Stimulated activated CD4-positive, alpha-beta T cell treated with anti-CD3 and anti-CD28 coated beads, Interleukin-15, amount 100 ng/mL, for 1 hour (primary cell): ENCODE results near the gene ARHGAP42.
"Not testable (repeated sequence)": the region's sequence is repeated elsewhere in the genome, so short reads cannot be mapped to it uniquely, and the experiment has no call there.

Experiments
- DNase-seq, 2 donors: peaks; one replicate each; pipeline ENCODE4 v3.0.0-alpha.2; 2020; ENCODE audit warnings: low read depth in 1 of 2, low spot score in 1 of 2

The ARHGAP42 gene

DNA sequence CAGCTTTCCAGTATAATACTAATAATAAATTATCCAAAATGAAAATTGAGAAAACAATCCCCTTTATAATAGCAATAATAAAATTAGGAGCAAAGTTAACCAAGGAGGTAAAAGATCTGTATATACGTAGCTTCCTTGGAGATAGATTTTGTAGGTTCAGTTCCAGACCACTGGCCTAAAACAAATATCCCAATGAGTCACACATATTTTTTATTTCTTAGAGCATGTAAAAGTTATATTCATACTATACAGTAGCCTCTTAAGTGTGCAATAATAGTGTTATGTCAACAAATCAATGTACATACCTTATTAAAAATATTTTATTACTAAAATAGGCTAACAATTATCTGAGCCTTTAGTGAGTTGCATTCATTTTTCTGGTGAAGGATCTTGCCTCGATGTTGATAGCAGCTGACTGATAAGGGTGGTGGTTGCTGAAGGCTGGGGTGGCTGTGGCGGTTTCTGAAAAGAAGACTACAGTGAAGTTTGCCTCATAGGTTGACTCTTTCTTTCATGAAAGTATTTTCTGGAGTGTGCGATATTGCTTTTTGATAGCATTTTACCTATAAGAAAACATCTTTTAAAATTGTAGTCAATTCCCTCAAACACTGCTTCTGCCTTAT, 178.5 kb downstream of the ARHGAP42 start:
- DNase-seq = no peak

DNA sequence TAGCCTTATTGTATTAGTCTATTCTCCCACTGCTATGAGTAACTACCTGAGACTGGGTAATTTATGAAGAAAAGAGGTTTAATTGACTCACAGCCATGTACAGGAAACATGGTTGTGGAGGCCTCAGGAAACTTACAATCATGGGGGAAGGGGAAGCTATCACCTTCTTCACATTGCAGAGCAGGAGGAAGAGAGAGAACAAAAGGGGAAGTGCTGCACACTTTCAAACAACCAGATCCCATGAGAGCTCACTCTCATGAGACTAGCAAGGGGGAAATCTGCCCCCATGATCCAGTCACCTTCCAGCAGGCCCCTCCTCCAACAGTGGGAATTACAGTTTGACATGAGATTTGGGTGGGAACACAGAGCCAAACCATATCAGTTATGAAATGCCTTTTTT, 179.4 kb downstream of the ARHGAP42 start:
- DNase-seq = no peak

DNA sequence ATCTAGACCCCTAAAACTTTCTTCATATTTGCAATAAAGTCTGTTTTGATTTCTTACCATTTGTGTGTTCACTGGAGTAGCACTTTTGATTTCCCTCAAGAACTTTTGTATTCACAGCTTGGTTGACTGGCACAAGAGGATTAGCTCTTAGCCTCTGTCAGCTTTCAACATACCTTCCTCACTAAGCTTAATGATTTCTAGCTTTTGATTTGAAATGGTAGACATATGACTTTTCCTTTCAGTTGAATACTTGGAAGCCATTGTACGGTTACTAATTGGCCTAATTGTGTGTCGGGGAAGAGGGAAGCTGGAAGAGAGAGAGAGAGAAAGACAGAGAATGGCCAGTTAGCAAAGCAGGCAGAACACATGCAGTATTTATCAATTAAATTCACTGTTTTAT, 180.5 kb downstream of the ARHGAP42 start:
- DNase-seq = no peak

DNA sequence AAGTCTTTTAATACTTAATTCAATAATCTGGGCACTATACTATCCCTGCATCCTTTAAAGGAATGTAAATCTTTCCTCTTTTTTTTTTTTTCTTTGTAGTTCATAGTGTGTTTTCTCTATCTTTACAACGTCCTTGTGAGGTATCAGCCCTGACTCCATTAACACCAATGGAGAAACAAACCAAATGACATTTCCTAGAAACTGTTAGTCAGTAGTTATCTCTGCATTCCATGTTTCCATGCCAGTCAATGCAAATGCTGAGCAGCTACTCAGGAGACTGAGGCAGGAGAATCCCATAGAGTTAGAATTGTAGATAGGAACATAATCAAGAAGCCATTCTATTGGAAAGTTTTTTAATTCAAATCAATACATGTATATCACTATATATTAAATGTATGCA, 182.2 kb downstream of the ARHGAP42 start:
- no peak for DNase-seq

DNA sequence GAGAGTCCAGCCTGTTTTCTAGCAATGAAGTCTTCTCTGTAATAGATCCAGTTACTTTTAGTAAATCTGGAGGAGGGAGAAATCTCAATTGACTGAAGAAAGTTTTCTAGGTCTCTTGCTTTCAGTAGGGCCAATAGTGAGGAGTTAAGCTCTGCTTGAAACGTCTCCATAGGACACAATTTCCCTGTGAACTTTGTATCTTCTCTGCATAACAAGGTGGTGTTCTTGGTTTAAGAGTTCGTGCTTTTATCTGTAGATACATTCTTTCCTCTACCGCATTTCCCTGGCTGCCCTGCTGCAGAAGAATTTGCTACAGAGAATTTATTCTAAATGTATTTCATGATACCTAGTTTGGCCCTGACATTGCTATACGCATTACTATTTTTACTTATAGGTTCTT, 183.1 kb downstream of the ARHGAP42 start:
- no peak for DNase-seq

DNA sequence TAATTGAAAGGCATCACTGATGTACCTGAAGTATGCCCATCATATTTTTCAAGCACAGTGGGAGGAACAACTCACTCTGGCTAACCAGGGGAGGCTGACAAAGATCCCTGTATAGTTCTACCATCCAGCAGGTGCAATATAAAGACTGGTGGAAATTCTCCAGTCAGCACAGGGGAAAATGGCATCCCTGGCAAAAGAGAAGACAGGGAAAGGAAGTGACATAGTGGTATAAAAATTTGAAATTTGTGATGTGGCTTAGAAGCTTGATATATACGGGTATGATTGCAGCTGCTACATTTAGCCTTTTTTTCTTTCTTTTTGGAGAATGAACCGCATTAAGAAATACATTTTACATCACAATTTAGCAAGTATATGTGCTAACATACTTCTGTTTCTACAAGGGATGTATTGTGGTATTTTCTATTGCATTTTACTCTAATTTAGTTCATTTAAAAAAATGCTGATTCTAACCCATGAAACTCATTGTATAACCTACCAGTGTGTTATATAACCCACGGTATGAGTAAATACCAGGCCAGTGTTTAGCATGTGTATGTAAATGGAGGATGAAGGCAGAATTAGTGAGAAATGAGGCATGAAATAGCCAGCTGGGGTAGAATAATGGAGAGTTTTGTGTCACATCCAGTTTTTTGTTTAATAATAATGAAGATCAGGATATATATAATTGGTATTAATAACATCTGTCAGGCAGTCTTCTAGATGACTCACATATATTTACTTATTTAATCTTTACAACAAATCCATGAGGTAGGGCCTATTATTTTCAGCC, 186.1 kb downstream of the ARHGAP42 start:
- no peak for DNase-seq

DNA sequence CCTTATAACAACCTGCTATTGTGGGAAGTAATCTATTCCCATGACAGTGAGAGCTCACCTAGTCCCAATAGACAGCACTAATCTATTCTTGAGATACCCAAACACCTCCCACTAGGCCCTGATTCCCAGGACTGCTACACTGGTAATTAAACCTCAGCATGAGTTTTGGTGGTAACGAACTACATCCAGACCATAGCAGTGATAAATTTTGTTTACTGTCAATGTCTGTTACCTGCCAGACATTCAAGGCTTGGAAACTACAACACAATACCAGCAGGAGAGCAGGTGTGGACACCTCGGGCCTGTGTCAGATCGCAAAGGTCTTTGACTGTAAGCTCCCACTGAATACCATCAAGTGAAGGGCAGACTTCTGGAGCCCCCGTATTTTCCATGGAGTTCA, 187.1 kb downstream of the ARHGAP42 start:
- DNase-seq = no peak

DNA sequence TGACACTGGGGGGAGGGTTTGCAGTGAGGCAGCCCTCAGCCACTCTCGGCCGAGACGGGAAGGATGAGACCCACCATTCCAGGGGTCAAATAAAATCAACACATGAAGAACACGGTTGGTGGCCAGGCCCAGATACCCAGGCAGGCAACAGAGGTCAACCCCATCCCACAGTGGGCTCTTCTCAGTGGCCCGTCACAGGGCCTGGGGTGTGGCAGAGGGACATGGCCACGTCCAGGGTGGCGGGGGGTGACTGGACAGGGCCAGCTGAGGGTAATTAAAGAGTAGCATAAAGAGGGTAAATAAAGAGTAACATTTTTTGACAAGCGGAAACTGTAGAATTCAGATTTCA, 188.4 kb downstream of the ARHGAP42 start:
- DNase-seq = no peak

DNA sequence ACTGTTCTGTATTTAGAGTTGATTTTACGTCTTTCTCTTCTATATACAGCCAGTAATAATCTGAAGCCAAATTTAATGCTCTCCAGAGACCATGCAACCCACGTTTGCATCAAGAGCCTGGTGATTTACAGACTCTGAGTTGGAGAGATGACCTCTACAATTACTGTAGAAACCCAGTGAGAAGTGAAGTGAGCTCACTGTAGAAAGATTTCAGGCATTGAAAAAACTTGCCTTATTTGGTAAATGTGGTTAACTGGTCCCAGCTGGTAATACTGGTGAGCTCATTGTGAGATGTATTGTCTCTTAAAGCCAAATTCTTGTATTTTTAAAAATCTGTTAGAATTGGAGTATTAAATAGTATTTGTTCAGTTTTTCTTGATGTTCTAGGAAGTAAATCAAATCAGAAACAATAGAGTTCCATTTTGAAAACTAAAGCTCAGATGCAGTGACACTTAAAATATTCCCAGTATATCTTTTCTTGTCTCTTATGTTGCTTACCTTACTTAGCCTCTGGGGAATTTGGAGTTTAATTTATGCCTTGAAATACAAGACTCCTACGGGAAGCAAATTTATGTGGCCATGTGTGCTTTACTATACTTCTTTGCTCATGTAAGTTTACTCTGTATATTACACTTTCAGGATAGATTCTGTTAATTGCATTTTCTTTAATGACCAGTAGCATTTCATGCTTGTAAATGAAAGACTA, 189.9 kb downstream of the ARHGAP42 start:
- no peak for DNase-seq

DNA sequence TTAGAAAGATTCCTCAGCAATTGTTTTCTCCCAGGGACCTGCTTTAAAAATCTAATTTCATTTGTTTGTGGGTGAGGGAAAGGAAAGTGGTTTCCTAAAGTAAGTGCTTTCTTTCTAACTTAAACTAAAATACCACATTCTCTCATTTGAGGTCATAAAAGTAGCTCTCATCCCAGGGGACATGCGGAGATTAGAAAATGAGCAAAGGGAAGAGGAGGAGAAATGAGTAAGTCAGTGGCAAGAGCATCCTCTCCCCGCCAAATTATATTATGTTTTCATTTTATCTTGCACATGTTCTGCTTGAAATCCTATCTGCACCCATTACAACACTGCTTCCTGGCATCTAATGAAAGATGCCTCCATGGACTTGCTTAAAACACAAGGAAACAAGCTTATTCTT, 191.4 kb downstream of the ARHGAP42 start:
- DNase-seq = no peak

DNA sequence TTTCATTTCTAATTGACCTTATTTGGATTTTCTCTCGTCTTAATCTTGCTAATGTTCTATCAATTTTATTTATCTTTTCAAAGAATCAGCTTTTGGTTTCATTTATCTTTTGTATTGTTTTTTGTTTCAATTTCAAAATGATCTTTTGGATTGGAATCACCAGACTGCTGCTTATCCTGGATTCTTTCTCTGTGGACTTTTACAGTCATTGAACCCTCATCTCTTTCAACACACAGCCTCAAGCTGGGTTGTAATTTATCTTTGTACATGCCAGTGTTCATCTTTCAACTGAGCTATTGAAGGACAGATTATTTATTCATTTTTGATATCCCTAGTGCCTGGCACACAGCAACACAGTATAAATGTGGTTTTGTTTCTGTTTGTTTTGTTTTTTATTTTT, 195.9 kb downstream of the ARHGAP42 start:
- no peak for DNase-seq

DNA sequence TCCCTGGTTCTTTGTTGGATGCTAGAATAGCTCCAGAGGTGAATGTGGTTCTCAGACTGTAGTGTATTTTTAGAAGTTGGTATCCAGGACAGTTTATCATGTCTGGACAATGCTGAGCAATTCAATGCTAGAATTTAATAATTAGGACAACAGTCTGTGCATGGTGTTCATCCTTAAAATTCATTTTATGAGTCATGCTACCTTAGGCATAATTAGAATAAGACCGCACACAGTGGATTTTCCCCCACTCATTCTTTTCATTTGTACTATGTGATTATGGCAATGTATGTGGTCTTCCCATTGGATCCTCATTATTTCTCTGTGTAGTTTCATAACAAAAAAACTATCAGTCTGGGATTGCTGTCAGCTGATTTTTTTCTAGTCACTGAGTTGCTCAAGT, 196.7 kb downstream of the ARHGAP42 start:
- DNase-seq = no peak

DNA sequence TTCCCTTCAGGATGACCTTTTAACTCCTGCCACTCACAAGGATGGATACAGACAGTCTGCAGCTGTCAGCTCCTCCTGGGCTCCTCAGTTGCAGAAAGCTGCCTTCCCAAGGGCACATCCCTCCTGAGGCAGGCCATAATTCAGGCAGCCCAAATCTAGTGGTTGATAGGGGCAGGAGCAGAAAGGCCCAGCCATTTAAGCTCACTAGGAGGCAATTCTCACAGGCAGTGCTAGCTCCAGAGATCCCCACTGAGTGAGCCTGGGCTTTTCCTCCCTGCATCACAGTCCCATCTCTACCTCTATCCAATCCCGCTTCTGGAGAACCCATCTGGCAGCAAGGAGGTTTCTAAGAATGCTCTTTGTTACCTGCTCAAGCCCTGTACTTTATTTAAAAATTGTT, 200.6 kb downstream of the ARHGAP42 start:
- DNase-seq = no peak

DNA sequence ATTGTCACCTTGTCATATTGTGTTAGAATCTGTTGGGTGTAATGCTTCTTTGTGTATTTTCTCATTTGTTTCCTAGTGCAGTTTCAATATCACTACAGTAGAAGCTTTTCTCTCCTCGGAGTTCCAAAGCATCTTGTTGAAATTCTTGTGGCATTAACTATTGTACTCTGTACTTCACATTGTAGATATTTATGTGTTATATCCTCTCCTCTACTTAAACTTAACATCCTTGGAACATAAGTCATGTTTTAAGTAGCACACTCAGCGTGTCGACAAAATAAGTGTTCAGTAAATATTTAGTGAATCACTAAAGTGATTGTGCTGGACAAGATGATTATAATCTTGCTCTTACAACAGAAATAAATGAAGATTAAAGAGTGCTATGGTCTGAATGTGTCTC, 201.7 kb downstream of the ARHGAP42 start:
- DNase-seq = no peak

DNA sequence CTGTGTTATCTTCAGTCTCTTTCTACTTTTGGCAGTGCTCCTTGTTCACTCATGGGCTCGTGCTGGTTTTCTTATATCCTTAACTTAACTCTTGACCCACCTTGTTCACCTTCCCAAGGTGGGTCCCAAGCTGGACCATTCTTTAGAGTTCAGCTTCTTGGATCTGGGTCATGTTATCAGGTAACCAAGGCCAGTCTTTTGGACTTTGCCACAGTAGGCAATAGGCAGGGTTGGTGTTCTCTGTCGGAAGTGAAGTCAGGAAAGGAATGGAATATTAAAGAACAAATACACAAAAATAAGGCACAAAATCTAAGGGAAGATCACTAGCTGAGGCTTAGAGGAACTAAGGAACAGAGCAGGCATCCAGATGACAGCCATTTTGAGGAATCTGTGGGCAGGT, 202.7 kb downstream of the ARHGAP42 start:
- no peak for DNase-seq

DNA sequence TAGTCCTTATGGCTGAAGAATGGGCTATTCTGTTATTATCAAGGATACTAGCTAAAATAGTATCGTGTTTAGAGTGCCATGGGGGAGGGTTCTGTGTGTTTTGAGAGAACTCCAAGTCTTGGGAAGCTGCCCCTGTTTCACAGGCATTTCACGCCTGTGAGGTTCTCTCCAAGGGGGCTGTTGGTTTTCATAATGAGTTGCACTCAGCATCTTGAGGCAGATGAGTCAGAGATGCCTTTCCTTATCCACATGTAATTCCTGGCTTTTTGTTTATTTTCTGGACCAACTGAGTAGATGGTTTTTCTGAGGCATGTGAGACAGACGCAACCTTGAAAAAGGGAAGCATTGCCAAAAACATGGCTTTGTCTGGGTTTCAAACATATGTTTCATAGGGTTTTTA, 203.7 kb downstream of the ARHGAP42 start:
- DNase-seq = no peak

DNA sequence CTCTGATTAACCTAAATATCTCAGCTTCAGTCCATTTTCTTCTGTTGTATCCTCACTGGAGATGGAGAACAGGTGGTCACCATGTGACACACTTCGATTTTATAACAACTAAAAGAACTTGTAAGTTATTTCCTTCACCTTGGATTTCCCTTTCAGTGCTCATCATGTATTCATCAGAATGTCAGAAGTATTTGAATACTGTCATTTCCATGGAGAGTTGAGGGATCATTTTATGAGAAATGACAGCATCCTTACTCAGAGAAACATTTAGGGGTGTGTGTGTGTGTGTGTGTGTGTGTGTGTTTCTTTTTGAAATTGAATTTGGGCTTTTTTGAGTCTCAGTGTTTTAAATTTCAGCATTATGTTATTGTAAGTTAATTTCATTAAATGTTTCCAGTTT, 205.8 kb downstream of the ARHGAP42 start:
- DNase-seq = no peak

DNA sequence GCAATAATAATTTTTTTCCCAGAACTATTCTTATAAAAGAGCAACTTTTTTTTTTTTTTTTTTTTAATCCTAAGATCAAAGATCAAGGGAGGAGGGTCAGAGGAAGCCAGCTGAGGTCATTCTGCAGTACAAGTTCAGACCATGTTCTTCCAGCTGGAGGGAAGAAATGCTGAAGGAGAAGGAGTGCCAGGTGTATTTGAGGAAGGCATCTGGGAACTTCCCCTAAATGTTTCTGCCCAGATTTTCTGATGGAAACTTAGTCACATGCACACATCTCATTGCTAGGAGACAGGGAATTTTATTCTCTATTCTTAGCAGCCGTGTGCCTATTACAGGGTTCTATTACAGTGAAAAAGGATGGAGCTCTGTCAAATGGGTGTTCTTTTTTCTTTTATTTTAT, 208.4 kb downstream of the ARHGAP42 start:
- no peak for DNase-seq

DNA sequence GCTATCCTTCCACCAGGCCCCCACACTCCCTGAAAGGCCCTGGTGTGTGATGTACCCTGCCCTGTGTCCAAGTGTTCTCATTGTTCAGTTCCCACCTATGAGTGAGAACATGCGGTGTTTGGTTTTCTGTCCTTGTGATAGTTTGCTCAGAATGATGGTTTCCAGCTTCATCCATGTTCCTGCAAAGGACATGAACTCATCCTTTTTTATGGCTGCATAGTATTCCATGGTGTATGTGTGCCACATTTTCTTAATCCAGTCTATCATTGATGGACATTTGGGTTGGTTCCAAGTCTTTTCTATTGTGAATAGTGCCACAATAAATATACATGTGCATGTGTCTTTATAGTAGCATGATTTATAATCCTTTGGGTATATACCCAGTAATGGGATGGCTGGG, 208.9 kb downstream of the ARHGAP42 start:
- DNase-seq = not testable (repeated sequence)

DNA sequence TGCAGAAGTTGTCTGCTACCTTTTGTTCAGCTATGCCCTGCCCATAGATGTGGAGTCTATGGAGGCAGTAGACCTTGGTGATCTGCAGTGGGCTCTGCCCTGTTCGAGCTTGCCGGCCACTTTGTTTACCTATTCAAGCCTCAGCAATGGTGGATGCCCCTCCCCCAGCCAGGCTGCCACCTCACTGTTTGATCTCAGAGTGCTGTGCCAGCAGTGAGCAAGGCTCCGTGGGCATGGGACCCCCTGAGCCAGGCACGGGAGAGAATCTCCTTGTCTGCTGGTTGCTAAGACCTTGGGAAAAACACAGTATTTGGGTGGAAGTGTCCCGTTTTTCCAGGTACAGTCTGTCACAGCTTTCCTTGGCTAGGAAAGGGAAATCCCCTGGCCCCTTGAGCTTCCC, 214.4 kb downstream of the ARHGAP42 start:
- not testable (repeated sequence) for DNase-seq

DNA sequence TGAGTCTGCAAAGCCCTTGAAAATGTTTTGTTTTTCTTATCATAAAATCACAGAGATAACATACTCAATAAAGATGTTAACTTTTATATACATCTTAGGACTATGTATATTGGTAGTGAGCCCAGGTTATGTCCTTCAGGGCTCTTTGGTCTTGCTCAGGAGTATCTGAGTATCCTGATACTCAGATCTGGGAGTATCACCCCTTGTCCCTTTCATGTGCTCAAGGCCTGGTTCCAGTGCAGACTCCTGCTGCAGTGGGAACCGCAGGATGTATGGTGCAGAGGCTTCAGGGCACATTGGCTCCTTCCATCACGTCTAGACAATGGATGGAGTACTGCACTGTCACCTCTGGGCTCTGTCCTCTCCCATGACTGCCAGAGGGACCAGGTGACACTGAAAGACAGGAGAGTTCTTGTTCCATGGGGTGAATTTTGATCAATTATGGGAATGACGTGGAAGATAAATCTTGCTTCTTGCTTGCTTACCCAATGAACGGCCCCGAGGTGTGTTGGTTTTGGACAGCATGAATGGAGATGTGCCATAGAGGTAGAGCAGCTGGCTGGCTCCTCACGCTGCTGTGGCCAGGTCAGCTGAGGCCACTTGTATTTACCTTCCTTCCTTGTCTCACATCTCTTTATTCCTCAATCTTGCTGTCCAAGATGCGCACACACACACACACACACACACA, 215.5 kb downstream of the ARHGAP42 start:
- no peak for DNase-seq

DNA sequence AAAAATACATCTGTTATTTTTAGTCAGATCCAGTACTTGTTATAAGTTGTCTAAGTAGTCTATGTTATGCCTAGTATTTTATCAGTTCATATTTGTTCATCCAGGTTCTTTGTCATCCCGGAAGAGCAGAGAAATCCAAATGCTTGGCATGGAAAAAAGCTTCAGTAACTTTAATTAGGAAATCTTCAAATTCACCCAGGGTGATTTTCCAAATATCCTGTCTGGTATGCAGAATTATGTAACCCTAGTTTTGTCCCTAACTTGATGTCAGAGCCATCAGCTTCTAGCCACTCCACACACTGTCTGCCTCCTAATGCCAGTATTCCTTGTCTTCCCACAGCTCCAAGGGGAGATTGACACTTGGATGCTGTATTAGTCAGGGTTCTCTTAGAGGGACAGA, 216.2 kb downstream of the ARHGAP42 start:
- DNase-seq = no peak
